ENCODE data around the gene PURB.
"Not testable (repeated sequence)": the region's sequence is repeated elsewhere in the genome, so short reads cannot be mapped to it uniquely, and the experiment has no call there.

The PURB gene

GRCh38 chr7:44885394-44886317, at the start of gene PURB:
Gene PURB, minus strand, starts transcription at chr7:44885530. Its CDS starts 182 bp downstream, at chr7:44885348.
- DNase-seq (ENCODE audit: low read depth): peak; percentile 96

DNA sequence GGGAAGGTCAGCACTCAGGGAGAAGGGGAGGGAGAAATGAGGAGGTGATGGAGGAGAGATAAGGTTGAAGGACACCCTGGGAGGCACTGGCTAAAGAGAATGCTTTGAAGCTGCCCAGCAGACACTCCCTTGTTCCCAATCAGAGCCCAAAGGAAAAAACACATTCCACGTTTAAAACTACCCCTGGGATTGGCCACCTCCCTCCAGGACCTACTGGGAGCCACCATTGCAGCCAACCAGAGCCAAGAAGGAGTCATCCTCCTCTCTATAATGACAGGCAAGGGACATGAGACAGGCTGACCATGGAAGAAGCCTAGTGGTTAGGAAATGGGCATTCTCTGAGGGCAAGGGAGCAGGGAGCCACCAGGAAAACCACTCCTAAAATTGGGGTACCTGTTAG, 49.7 kb upstream of the PURB start:
- no peak for DNase-seq (ENCODE audit: low read depth)

DNA sequence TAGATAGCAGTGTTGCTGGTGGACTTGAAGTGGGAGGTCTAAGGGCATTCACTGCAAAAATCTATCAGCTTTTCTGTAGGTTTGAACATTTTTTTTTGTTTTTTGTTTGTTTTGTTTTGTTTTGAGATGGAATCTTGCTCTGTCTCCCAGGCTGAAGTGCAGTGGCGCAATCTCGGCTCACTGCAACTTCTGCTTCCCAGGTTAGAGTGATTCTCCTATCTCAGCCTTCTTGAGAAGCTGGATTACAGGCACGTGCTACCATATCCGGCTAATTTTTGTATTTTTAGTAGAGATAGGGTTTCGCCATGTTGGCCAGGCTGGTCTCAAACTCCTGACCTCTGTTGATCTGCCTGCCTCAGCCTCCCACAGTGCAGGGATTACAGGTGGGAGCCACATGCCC, 49.2 kb upstream of the PURB start:
- not testable (repeated sequence) for DNase-seq (ENCODE audit: low read depth)

DNA sequence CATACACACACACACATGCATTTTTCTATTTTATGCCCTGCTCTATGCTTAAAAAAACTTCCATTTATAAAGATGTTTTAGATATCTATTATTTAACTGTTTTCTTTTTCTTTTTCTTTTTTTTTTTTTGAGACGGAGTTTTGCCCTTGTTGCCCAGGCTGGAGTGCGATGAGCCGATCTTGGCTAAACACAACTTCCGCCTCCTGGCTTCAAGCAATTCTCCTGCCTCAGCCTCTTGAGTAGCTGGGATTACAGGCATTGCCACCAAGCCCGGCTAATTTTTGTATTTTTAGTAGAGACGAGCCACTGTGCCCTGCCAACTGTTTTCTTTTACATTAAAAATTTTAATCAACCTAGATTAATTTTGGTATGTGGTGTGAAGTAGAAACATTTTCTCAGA, 45.6 kb upstream of the PURB start:
- no peak for DNase-seq (ENCODE audit: low read depth)

- no peak for DNase-seq (ENCODE audit: low read depth)
Measured at GRCh38 chr7:44922351-44922694, 37.0 kb upstream of the PURB start.

DNA sequence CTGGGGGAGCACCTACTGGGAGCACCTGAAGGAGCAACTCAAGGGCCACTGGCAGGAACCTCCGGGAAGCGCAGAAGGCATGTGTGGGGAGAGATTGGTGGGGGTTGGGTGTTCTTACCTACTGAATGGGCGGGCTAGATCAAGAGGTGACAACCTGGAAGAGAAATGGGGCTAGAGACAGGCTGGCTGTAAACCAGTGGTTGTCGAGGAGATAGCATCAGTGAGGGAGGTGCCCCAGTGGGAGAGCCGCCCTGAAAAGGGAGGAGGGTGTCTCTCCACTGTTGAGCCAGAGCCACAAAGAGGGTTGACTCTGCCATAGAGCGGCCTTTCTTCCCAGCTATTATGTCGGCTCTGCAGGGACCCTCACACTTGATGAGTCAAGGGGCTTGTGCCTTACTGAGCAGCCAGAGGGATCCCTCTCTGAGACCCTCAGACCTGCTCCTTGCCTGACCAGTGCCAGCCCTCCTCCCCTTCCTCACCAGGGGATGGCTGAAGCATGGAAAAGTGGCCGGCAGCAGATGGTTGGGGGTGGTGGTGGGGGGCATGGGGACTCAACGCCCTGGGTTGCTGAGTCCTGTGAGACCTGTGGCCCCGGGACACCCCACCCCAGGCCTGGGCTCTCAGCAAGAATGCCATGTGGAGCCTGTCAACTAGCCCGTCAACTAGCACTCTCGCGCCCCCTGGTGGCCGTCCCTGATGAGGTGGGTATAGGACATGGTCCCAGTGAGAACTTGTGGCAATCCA, 36.4 kb upstream of the PURB start:
- DNase-seq (ENCODE audit: low read depth): peak; percentile 74

- DNase-seq (ENCODE audit: low read depth): no peak
Measured at GRCh38 chr7:44920119-44920518, 34.8 kb upstream of the PURB start.

DNA sequence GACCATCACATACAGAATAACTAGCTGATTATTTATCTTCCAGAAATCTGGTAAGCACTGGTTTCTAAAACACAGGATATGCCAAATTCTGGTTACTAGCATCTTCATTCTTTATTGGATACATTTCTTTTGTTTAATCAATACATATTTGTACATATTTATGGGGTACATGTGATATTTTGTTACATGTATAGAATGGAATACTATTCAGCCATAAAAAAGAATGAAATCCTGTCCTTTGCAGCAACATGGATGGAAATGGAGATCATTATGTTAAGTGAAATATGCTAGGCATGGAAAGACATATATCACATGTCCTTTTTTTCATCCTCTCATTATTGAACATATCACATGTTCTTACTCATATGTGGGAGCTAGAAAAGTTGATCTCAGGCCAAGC, 32.7 kb upstream of the PURB start:
- DNase-seq (ENCODE audit: low read depth): no peak

DNA sequence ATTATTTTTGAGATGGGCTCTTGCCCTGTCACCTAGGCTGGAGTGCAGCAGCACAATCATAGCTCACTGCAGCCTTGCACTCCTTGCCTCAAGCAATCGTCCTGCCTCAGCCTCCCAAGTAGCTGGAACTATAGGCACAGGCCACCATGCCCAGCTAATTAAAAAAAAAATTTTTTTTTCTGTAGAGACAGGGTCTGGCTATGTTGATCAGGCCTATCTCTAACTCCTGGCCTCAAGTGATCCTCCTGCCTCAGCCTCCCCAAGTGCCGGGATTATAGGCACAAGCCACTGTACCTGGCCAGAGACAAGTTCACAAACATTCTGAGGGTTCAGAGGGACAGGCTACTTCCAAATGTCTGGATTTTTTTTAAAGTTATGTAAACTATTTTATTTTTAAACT, 32.1 kb upstream of the PURB start:
- no peak for DNase-seq (ENCODE audit: low read depth)

DNA sequence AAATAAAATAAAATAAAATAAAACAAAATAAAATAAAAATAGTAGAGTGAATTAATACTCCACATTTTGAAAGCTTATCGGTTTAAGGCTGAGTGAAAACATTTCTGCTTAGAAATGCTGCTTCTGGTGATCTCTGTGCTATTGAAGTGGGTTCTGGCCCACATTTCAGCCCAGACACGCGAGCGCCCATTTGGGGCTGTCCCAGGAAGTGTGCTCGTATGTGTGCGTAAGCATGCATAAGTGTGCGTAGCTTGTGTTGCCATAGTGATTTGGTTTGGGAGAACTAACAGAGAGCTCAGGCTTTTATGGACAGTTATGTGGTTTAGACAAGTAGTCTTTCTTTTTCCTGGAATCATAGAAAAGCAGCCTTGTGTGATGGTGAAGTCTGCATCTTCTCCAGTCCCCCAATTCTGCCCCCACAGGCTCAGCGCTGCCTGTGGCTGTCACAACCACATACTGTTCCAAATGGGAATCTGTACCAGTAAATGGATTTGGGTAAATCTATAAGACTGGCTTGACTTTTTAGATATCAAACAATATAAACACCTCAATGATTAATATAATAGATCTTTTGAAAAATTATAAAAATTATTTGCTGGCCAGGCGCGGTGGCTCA, 29.8 kb upstream of the PURB start:
- peak; percentile 74 for DNase-seq (ENCODE audit: low read depth)

DNA sequence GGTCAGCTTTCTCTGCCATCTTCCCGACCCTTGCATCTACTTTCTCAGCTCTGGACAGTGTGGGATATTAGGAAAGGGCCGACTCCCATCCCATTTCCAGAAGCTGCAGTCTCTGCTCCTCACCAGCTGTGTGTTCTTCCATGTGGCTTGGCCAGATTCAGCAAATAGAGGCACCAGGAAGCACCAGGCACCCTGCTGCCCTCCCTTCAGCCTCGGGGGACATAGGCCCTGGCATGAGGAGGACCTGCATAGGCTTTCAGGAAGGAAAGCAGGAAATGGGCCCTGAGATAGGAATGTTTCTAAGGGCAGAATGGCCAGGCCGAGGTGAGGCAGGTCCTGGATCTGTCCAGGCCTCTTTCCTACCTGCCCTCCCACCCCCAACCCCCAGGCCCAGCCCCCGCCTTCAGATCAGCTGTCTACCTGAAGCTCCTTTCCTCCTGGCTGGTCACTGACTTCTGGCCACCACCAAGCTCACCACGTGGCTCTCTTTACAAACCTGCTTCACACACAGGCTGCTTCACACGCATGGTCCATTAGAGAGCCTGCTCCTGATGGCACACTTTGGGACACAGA, 27.5 kb upstream of the PURB start:
- no peak for DNase-seq (ENCODE audit: low read depth)

DNA sequence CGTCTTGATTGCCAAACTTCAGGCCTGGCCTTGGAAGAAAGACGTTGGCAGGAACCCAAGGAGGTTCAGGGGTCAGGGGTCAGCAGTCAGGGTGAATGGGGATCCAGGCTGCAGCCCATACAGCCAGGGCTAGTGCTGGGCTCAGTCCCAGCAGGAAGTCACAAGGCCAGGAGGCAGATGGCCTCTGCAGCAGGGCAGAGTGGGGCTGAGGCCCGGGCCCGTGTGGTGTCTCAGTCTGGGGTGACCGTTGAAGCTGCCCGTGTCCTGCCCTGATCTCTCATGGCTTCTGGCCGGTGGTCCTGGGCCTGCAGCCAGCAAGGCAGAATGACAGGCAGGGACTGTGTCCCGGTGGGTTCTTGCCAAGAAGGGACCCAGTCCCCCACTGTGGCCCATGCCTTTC, 26.6 kb upstream of the PURB start:
- DNase-seq (ENCODE audit: low read depth): no peak

DNA sequence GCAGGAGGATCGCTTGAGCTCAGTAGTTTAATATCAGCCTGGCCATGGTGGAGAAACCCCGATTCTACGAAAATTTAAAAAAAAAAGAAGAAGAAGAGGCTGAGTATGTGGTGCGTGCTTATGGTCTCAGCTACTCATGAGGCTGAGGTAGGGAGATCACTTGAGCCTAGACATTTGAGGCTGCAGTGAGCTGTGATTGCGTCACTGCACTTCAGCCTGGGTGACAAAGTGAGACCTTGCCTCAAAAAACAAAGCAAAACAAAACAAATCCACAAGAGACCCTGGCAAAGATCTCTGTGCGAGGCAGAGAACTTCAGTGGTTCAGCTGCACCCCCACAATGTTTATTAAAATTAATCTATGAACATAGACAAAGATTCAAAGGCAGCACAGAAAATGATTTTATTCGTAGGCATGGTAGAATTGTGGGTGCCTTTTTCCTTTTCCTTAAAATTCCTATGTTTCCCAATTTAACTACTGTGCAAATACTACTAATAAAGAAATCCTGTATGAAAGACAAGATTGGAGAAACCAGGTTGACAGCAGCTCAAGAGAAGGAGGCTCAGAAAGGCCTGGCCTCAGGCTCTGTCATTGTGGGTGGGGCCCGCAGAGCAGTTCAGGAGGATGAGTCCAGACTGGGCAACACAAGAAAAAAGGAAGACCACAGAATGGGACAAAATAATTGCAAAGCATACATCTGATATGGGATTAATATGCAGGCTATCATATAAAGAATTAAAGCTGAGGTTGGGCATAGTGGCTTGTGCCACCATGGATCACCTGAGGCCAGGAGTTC, 24.5 kb upstream of the PURB start:
- DNase-seq (ENCODE audit: low read depth): no peak

GRCh38 chr7:44906965-44907364, 21.6 kb upstream of the PURB start:
- DNase-seq (ENCODE audit: low read depth): no peak

DNA sequence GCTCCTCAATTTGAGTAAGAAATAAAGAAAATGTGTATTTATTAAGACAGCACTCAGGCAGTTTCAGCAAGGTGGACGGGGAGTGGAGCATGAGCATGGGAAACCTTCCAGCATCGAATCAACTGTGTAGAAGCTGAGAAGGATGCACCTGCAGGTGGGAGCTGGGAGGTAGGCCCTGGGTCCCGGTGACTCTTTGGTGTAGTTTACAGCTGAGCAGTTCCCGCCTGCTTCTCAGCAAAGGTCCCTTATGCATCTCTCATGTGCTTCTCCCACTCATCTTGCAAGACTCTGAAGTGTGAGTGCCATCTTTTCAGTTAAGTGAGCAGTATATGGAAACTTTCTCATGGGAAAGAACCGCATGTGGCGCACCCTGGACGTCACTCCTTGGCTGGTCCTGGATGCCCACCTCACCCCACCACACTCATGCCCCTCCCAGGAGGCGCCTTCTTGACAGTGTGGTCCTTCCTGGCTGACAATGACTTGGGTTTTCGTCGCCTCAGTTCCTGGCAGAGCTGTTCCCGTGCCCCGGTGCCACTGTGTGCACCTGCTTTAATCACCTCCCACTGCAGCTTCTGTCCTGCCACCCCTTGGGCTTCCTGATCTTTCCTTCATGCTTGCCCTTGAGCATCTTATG, 19.8 kb upstream of the PURB start:
- no peak for DNase-seq (ENCODE audit: low read depth)

- DNase-seq (ENCODE audit: low read depth): no peak
Measured at GRCh38 chr7:44899443-44899842, 14.1 kb upstream of the PURB start.

GRCh38 chr7:44898039-44898438, 12.7 kb upstream of the PURB start:
- DNase-seq (ENCODE audit: low read depth): no peak

GRCh38 chr7:44897309-44897708, 12.0 kb upstream of the PURB start:
- no peak for DNase-seq (ENCODE audit: low read depth)

DNA sequence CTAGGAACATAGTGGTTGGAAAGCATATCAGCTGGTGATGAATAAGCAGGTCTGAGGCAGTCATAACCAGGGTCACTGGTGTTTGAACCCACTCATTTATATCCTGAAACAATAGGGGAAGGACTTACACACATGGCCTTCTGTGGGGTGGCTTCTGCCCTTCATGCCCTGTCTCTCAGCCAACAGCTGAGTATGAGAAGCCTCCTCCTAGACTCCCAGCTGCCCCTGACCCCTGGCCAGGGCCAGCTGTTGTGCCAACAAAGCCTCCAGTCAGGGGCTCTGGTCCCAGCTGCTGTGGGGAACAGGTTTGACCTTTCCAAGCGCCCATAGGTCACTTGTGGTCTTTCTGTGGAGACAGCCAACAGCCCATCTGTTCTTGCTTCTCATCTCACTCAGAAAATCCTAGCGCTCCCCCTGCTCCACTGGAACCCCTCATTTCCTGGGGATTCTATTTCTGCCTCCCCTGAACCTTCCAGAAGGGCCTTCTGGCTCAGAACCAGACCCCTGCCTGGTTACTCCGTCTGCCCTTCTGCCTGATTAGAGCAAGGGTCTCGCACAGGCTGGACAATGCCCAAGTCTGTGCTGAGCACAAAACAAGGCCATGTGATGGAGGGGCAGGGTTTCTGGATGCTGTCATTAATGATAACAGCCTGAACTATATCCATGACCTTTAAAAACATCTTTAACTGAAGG, 9.7 kb upstream of the PURB start:
- DNase-seq (ENCODE audit: low read depth): no peak

GRCh38 chr7:44893710-44894234, 8.4 kb upstream of the PURB start:
- DNase-seq (ENCODE audit: low read depth): no peak
